SK-N-SH (cell line): Measurements from ENCODE around the gene IDH2. TPM values are rescaled to one million over a fixed set of nuclear protein-coding genes. Genes with fewer than 3 reads are reported as not detected.

Experiments used
- CTCF ChIA-PET: fragments of 300-600, 350-600 bp; formaldehyde crosslinking; extraction: SDS; loops from one replicate; lab custom pipeline; 2021; lab: Yijun Ruan, JAX
- POLR2A ChIA-PET: fragments of 350-600 bp; sonication (Branson Sonifier 250); formaldehyde crosslinking; extraction: SDS; loops from one replicate; lab custom pipeline; 2020; ENCODE audit warnings: antibody characterized with exemption, inconsistent platforms; lab: Yijun Ruan, JAX
- DNase-seq: peaks from one replicate; pipeline ENCODE4 v3.0.0; 2012
- H2AFZ ChIP-seq: fragments of 200-600 bp; sonication (generic); 2 replicates; pipeline ENCODE4 v1.8.1; 2016; ENCODE audit warnings: antibody characterized with exemption, mild to moderate bottlenecking, low read depth
- H3F3A ChIP-seq: fragments of 200-600 bp; sonication (generic); replicated peaks from 2 replicates; pipeline ENCODE3; 2016; ENCODE audit warnings: antibody characterized with exemption, mild to moderate bottlenecking; ENCODE audit not compliant: insufficient read depth
- H3K27ac ChIP-seq, 2 experiments: fragments of 200-500 bp in 1 of 2; fragments of 200-600 bp in 1 of 2; sonication (Bioruptor generic) in 1 of 2; sonication (generic), shearing (Covaris generic) in 1 of 2; 2 replicates each; pipeline versions ENCODE4 v1.5.1 to v1.6.1; 2014 to 2016; ENCODE audit warnings: low read depth in 2 of 2, inconsistent platforms in 1 of 2, low read length in 1 of 2, mild to moderate bottlenecking in 1 of 2, mixed read lengths in 1 of 2
- H3K27me3 ChIP-seq: fragments of 200-600 bp; sonication (generic), shearing (Covaris generic); 2 replicates; pipeline ENCODE4 v1.6.1; 2016; ENCODE audit warnings: mixed run types; ENCODE audit not compliant: insufficient read depth
- H3K36me3 ChIP-seq, 2 experiments: fragments of 200-500 bp in 1 of 2; fragments of 200-600 bp in 1 of 2; sonication (Bioruptor generic) in 1 of 2; sonication (generic) in 1 of 2; replicated peaks in 1 of 2; 2 replicates each; pipeline versions ENCODE3 to v1.5.1; 2014 to 2016; ENCODE audit warnings: low read length in 1 of 2, mild to moderate bottlenecking in 1 of 2; ENCODE audit not compliant: insufficient read depth in 2 of 2, control insufficient read depth in 1 of 2
- H3K4me1 ChIP-seq, 2 experiments: fragments of 200-500 bp in 1 of 2; fragments of 200-600 bp in 1 of 2; sonication (Bioruptor generic) in 1 of 2; sonication (generic), shearing (Covaris generic) in 1 of 2; 2 replicates each; pipeline versions ENCODE4 v1.5.1 to v1.6.1; 2014 to 2016; ENCODE audit warnings: low read depth in 1 of 2, low read length in 1 of 2, mixed run types in 1 of 2; ENCODE audit not compliant: insufficient read depth in 2 of 2, control insufficient read depth in 1 of 2
- H3K4me2 ChIP-seq: fragments of 200-600 bp; sonication (generic), shearing (Covaris generic); 2 replicates; pipeline ENCODE4 v1.6.1; 2017; ENCODE audit warnings: mixed run types
- H3K4me3 ChIP-seq, 2 experiments: fragments of 200-500 bp in 1 of 2; fragments of 200-600 bp in 1 of 2; sonication (Bioruptor generic) in 1 of 2; sonication (generic), shearing (Covaris generic) in 1 of 2; 2 replicates each; pipeline versions ENCODE4 v1.5.1 to v1.8.1; 2014 to 2016; ENCODE audit warnings: low read depth in 2 of 2, inconsistent platforms in 1 of 2, low read length in 1 of 2, mild to moderate bottlenecking in 1 of 2, mixed read lengths in 1 of 2, moderate library complexity in 1 of 2
- H3K79me2 ChIP-seq: fragments of 200-600 bp; sonication (generic); 2 replicates; pipeline ENCODE4 v1.8.1; 2017; ENCODE audit warnings: mild to moderate bottlenecking; ENCODE audit not compliant: insufficient read depth
- H3K9ac ChIP-seq: fragments of 200-600 bp; sonication (generic); 2 replicates; pipeline ENCODE4 v1.6.1; 2017; ENCODE audit warnings: mixed run types
- H3K9me2 ChIP-seq: fragments of 200-600 bp; sonication (generic); 2 replicates; pipeline ENCODE4 v1.6.1; 2017; ENCODE audit warnings: mixed run types
- H3K9me3 ChIP-seq: fragments of 200-600 bp; sonication (generic); 2 replicates; pipeline ENCODE4 v1.6.1; 2017; ENCODE audit warnings: mixed run types, mild to moderate bottlenecking, moderate library complexity
- H4K20me1 ChIP-seq: fragments of 200-600 bp; sonication (generic); 2 replicates; pipeline ENCODE4 v1.6.1; 2017; ENCODE audit warnings: mild to moderate bottlenecking, mixed run types; ENCODE audit not compliant: insufficient read depth
- EP300 ChIP-seq, 2 experiments: IDR thresholded peaks; 2 replicates each; pipeline versions ENCODE4 v1.4.0 to v1.6.1; 2012; ENCODE audit warnings: borderline replicate concordance in 1 of 2, low read depth in 1 of 2, low read length in 1 of 2
- FOXM1 ChIP-seq: IDR thresholded peaks from 2 replicates; pipeline ENCODE4 v1.4.0; 2012; ENCODE audit warnings: low read depth, mild to moderate bottlenecking
- GABPA ChIP-seq: IDR thresholded peaks from 2 replicates; pipeline ENCODE4 v1.4.0; 2012; ENCODE audit warnings: low read depth, mild to moderate bottlenecking
- MEF2A ChIP-seq: IDR thresholded peaks from 2 replicates; pipeline ENCODE4 v1.4.0; 2012; ENCODE audit warnings: low read depth, borderline replicate concordance
- POLR2AphosphoS5 ChIP-seq: IDR thresholded peaks from 2 replicates; pipeline ENCODE4 v1.6.1; 2012; ENCODE audit warnings: low read depth, low read length
- RFX5 ChIP-seq: IDR thresholded peaks from 2 replicates; pipeline ENCODE4 v1.6.1; 2012; ENCODE audit warnings: mild to moderate bottlenecking, improper control_type of control experiment, low read length
- SIN3A ChIP-seq: IDR thresholded peaks from 2 replicates; pipeline ENCODE4 v1.6.1; 2012; ENCODE audit warnings: low read depth, mild to moderate bottlenecking, low read length, moderate library complexity, borderline replicate concordance
- SMC3 ChIP-seq: IDR thresholded peaks from 2 replicates; pipeline ENCODE4 v1.6.1; 2012; ENCODE audit warnings: low read depth, low read length, improper control_type of control experiment
- TAF1 ChIP-seq: IDR thresholded peaks from 2 replicates; pipeline ENCODE4 v1.6.1; 2012; ENCODE audit warnings: low read depth, mild to moderate bottlenecking, low read length, moderate library complexity, borderline replicate concordance
- TCF12 ChIP-seq: IDR thresholded peaks from 2 replicates; pipeline ENCODE4 v1.4.0; 2012
- TEAD4 ChIP-seq: IDR thresholded peaks from 2 replicates; pipeline ENCODE4 v1.4.0; 2012; ENCODE audit warnings: mild to moderate bottlenecking, borderline replicate concordance; ENCODE audit not compliant: insufficient read depth
- WGBS: methylation state at CpG from one replicate; pipeline ENCODE4 v1.1.6; 2017; ENCODE audit warnings: low lambda C conversion rate; 5-methylcytosine and 5-hydroxymethylcytosine counted together
- polyA plus RNA-seq, 3 experiments: library from polyadenylated mRNA; depleted of rRNA; stranded (reverse); fragments of >200 nt; gene quantifications; 2 replicates each; pipeline ENCODE4 v1.2.3, GENCODE V29; 2012
- TF ChIP-seq, protein P1 (sequence below): fragments of 150-350 bp; IDR thresholded peaks from 2 replicates; pipeline ENCODE4 v1.6.1; 2017; ENCODE audit warnings: antibody characterized with exemption, low read length, low read depth, borderline replicate concordance
- TF ChIP-seq, protein P2 (sequence below): fragments of 200-600 bp; sonication (generic); IDR thresholded peaks from 2 replicates; pipeline ENCODE4 v1.6.1; 2017; ENCODE audit warnings: antibody characterized with exemption, mild to moderate bottlenecking, moderate library complexity
- TF ChIP-seq, protein P3 (sequence below): IDR thresholded peaks from 2 replicates; pipeline ENCODE4 v1.4.0; 2012; ENCODE audit warnings: low read depth
- TF ChIP-seq, protein P4 (sequence below): fragments of 150-350 bp; IDR thresholded peaks from 2 replicates; pipeline ENCODE4 v1.6.1; 2016; ENCODE audit warnings: mild to moderate bottlenecking, low read depth, low read length
- TF ChIP-seq, protein P5 (sequence below): IDR thresholded peaks from 2 replicates; pipeline ENCODE4 v1.4.0; 2012; ENCODE audit warnings: low read depth, borderline replicate concordance

Gene IDH2
- polyA plus RNA-seq, 1 of the 3 experiments (the other 2 are of a cell fraction), result 25.2 TPM

DNA sequence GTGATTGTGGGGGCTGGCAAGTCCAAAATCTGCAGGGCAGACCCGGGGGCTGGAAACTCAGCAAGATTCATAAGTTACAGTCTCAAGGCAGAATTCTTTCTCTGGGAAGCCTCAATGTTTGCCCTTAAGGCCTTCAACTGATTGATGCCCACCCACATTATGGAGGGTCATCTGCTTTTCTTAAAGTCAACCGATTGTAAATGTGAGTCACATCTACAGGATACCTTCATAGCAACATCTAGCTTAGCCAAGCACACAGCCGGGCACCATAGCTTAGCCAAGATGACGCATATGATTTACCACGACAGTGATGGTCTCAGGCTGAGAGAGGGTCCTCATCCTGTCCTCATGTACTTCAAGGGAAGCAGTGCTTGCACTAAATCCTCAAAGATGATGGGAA is 43.5 kb downstream of the IDH2 start:
- no peak overlapping the region for H3K4me2 ChIP-seq
- peaks cover 0 to 22% of the 10 kb centered on the region in 2 experiments; a peak in 1 of 4 replicates for H3K4me1 ChIP-seq
- no peaks in the 10 kb centered on the region for H4K20me1 ChIP-seq
- POLR2A ChIA-PET, result no interaction called here
- H3K9me2 ChIP-seq, result no peaks in the 10 kb centered on the region
- H3K4me3 ChIP-seq, result no peak overlapping the region
- DNase-seq, result no peak
- TF ChIP-seq SMC3, result no peak
- H3F3A ChIP-seq, result no peaks in the 10 kb centered on the region
- H3K9me3 ChIP-seq, result no peaks in the 10 kb centered on the region
- H3K27ac ChIP-seq, result no peak overlapping the region
- H3K9ac ChIP-seq, result no peak overlapping the region
- WGBS, result 87% methylated on average over 5 of the region's 5 CpGs
- CTCF ChIA-PET, result no interaction called here
- no peak overlapping the region for H2AFZ ChIP-seq
- no peaks in the 10 kb centered on the region for H3K36me3 ChIP-seq
- H3K27me3 ChIP-seq, result no peaks in the 10 kb centered on the region
- H3K79me2 ChIP-seq, result no peaks in the 10 kb centered on the region

DNA sequence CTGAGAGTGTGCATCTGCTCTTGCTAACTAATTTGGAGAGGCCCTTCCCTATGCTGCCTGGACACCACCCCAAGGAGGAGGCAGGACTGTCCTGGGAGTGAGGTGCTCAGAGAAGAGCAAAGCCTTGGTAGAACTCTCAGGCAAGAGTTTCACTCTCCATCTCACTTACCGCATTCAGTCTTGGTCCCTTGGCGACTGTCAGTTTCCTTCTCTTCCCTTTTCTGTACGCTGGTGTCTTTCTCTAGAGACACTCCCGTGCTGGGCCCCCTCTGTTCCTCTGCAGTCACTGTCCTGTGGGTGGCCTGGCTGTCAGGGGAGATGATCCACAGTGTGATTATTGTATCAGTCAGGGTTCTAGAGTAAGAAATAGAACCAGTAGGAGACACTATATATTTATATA is 44.0 kb downstream of the IDH2 start:
- CTCF ChIA-PET, result interaction anchor here (0.8 kb wide), 1 partner anchor 11 kb away, joined by 3 read pairs; no protein-coding TSS in a partner anchor
- WGBS, result 94% methylated on average over 4 of the region's 4 CpGs

More for the DNA sequence above, 44.0 kb downstream of the IDH2 start:
- Histone ChIP-seq H3K4me3 (no peak overlapping the region), H3F3A (no peaks in the 10 kb centered on the region), H3K4me1 (peaks cover 0 to 21% of the 10 kb centered on the region in 2 experiments; a peak in 1 of 4 replicates), H3K27ac (no peak overlapping the region), H2AFZ (no peak overlapping the region), H3K9ac (no peak overlapping the region), H3K9me3 (no peaks in the 10 kb centered on the region), H3K27me3 (no peaks in the 10 kb centered on the region), H3K79me2 (no peaks in the 10 kb centered on the region), H3K9me2 (no peaks in the 10 kb centered on the region), H3K4me2 (no peak overlapping the region), H3K36me3 (no peaks in the 10 kb centered on the region), H4K20me1 (no peaks in the 10 kb centered on the region)
- POLR2A ChIA-PET, result no interaction called here
- no peak for TF ChIP-seq MEF2A
- no peak for TF ChIP-seq POLR2AphosphoS5
- TF ChIP-seq SMC3, result no peak
- TF ChIP-seq GABPA, result no peak
- no peak for TF ChIP-seq RFX5
- TF ChIP-seq, protein P1, sequence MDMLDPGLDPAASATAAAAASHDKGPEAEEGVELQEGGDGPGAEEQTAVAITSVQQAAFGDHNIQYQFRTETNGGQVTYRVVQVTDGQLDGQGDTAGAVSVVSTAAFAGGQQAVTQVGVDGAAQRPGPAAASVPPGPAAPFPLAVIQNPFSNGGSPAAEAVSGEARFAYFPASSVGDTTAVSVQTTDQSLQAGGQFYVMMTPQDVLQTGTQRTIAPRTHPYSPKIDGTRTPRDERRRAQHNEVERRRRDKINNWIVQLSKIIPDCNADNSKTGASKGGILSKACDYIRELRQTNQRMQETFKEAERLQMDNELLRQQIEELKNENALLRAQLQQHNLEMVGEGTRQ, result no peak
- TF ChIP-seq, protein P2, sequence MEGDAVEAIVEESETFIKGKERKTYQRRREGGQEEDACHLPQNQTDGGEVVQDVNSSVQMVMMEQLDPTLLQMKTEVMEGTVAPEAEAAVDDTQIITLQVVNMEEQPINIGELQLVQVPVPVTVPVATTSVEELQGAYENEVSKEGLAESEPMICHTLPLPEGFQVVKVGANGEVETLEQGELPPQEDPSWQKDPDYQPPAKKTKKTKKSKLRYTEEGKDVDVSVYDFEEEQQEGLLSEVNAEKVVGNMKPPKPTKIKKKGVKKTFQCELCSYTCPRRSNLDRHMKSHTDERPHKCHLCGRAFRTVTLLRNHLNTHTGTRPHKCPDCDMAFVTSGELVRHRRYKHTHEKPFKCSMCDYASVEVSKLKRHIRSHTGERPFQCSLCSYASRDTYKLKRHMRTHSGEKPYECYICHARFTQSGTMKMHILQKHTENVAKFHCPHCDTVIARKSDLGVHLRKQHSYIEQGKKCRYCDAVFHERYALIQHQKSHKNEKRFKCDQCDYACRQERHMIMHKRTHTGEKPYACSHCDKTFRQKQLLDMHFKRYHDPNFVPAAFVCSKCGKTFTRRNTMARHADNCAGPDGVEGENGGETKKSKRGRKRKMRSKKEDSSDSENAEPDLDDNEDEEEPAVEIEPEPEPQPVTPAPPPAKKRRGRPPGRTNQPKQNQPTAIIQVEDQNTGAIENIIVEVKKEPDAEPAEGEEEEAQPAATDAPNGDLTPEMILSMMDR, result no peak
- no peak for TF ChIP-seq EP300 (IDR thresholded peaks at IDR 0.05; ENCODE audit: borderline replicate concordance in 1 of 2, low read depth in 1 of 2, low read length in 1 of 2)
- no peak for TF ChIP-seq TEAD4
- TF ChIP-seq, protein P3, sequence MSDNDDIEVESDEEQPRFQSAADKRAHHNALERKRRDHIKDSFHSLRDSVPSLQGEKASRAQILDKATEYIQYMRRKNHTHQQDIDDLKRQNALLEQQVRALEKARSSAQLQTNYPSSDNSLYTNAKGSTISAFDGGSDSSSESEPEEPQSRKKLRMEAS, result no peak
- no peak for TF ChIP-seq TCF12
- TF ChIP-seq SIN3A, result no peak
- TF ChIP-seq, protein P4, sequence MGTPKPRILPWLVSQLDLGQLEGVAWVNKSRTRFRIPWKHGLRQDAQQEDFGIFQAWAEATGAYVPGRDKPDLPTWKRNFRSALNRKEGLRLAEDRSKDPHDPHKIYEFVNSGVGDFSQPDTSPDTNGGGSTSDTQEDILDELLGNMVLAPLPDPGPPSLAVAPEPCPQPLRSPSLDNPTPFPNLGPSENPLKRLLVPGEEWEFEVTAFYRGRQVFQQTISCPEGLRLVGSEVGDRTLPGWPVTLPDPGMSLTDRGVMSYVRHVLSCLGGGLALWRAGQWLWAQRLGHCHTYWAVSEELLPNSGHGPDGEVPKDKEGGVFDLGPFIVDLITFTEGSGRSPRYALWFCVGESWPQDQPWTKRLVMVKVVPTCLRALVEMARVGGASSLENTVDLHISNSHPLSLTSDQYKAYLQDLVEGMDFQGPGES, result no peak
- TF ChIP-seq FOXM1, result no peak
- no peak for TF ChIP-seq TAF1
- TF ChIP-seq, protein P5, sequence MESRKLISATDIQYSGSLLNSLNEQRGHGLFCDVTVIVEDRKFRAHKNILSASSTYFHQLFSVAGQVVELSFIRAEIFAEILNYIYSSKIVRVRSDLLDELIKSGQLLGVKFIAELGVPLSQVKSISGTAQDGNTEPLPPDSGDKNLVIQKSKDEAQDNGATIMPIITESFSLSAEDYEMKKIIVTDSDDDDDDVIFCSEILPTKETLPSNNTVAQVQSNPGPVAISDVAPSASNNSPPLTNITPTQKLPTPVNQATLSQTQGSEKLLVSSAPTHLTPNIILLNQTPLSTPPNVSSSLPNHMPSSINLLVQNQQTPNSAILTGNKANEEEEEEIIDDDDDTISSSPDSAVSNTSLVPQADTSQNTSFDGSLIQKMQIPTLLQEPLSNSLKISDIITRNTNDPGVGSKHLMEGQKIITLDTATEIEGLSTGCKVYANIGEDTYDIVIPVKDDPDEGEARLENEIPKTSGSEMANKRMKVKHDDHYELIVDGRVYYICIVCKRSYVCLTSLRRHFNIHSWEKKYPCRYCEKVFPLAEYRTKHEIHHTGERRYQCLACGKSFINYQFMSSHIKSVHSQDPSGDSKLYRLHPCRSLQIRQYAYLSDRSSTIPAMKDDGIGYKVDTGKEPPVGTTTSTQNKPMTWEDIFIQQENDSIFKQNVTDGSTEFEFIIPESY, result no peak
- no peak for DNase-seq
